Karpas-422 (cell line): Measurements from ENCODE around the gene SLC30A4. TPM values are rescaled to one million over a fixed set of nuclear protein-coding genes. Genes with fewer than 3 reads are reported as not detected.

ENCODE experiments used
- DNase-seq: peaks from one replicate; pipeline ENCODE4 v3.0.0-alpha.2; 2015
- H2AFZ ChIP-seq: fragments of 200-600 bp; sonication (generic); 2 replicates; pipeline ENCODE4 v1.6.1; 2014; ENCODE audit warnings: antibody characterized with exemption, low read length, mixed read lengths
- H3K27ac ChIP-seq: fragments of 200-600 bp; sonication (generic); 2 replicates; pipeline ENCODE4 v1.5.1; 2014; ENCODE audit warnings: mild to moderate bottlenecking, low read length, moderate library complexity
- H3K27me3 ChIP-seq: fragments of 200-600 bp; sonication (generic); 2 replicates; pipeline ENCODE4 v1.6.1; 2014; ENCODE audit warnings: low read length, mixed read lengths
- H3K36me3 ChIP-seq: fragments of 200-600 bp; sonication (generic); 2 replicates; pipeline ENCODE4 v1.6.1; 2014; ENCODE audit warnings: low read length, mixed read lengths; ENCODE audit not compliant: insufficient read depth
- H3K4me1 ChIP-seq: fragments of 200-600 bp; sonication (generic); 2 replicates; pipeline ENCODE4 v1.6.1; 2014; ENCODE audit warnings: mild to moderate bottlenecking, low read length, mixed read lengths
- H3K4me2 ChIP-seq: fragments of 200-600 bp; sonication (generic); 2 replicates; pipeline ENCODE4 v1.6.1; 2014; ENCODE audit warnings: low read length, low read depth, mild to moderate bottlenecking; ENCODE audit not compliant: poor library complexity, severe bottlenecking
- H3K4me3 ChIP-seq: fragments of 200-600 bp; sonication (generic); 2 replicates; pipeline ENCODE4 v1.5.1; 2014; ENCODE audit warnings: mild to moderate bottlenecking, antibody characterized with exemption, low read length, mixed read lengths
- H3K79me2 ChIP-seq: fragments of 200-600 bp; sonication (generic); 2 replicates; pipeline ENCODE4 v1.6.1; 2014; ENCODE audit warnings: mild to moderate bottlenecking, low read length, mixed read lengths
- H3K9ac ChIP-seq: fragments of 200-600 bp; sonication (generic); 2 replicates; pipeline ENCODE4 v1.6.0; 2014; ENCODE audit warnings: low read length
- H3K9me2 ChIP-seq: fragments of 200-600 bp; sonication (generic), shearing (Covaris generic); replicated peaks from 2 replicates; pipeline ENCODE4 v1.6.0; 2014; ENCODE audit warnings: mild to moderate bottlenecking, low read length, moderate library complexity; ENCODE audit not compliant: insufficient read depth
- H3K9me3 ChIP-seq: fragments of 300-700, 200-600 bp; sonication (generic); 2 replicates; pipeline ENCODE4 v1.6.1; 2014; ENCODE audit warnings: low read length, mixed read lengths
- H4K20me1 ChIP-seq: fragments of 200-600 bp; sonication (generic); 2 replicates; pipeline ENCODE4 v1.6.1; 2014; ENCODE audit warnings: mild to moderate bottlenecking, antibody characterized with exemption, low read length, low read depth; ENCODE audit not compliant: insufficient read depth
- total RNA-seq: library from RNA; depleted of rRNA; stranded (reverse); fragments of >200 nt; shearing (Covaris generic); gene quantifications from 2 replicates; pipeline ENCODE4 v1.2.3, GENCODE V29; 2014; ENCODE audit warnings: low replicate concordance; rRNA removed

SLC30A4 gene, protein sequence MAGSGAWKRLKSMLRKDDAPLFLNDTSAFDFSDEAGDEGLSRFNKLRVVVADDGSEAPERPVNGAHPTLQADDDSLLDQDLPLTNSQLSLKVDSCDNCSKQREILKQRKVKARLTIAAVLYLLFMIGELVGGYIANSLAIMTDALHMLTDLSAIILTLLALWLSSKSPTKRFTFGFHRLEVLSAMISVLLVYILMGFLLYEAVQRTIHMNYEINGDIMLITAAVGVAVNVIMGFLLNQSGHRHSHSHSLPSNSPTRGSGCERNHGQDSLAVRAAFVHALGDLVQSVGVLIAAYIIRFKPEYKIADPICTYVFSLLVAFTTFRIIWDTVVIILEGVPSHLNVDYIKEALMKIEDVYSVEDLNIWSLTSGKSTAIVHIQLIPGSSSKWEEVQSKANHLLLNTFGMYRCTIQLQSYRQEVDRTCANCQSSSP
- total RNA-seq, result not detected in 2 replicates

DNA sequence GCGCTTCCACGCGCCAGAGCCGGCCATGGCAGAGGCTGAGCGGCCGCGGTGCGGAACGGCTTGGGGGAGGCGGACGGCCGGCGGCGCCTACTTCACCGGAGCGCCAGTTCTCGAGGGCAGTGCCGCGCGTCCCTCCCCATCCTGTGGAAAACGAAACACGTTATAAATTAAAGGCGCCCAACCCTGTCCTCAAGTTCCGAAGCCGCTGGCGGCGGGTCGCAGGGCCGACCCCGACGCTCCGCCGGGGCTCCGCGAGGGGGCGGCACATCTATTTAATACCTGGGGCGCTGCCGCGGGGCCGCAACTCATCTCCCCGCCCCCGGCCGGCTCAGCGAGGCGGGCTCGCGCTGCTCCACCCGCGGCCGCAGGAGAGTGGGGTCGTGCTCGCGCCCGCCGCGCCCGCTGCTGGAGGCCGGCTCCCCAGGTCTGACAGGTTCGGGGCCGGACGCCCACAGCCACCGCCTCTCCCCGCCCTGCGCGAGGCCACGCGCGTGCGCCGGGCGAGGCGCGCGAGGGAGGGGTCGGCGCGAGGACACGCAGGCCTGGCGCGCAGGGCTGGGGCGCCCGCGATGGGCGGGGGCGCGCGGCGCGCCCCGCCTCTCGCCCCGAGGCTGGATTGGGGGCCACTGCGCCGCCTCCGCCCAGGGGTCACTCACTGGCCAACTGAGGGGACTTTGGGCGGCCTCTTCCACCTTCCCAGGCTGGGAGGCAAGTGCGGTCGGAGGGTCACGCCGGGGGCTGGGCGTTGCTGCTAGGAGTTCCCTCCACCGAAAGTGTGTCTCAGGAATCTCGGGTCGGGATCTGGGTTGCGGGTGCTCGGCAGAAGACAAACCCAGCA is at the start of gene SLC30A4:
Gene SLC30A4 (minus strand): TSS at position 428 of the 838 bp plus-strand sequence. CDS start 401 bp downstream, at position 27.
- Histone ChIP-seq H3K79me2 (no peaks in the 10 kb centered on the region), H3K9ac (no peak within 1 kb of the TSS), H3K36me3 (no peaks in the 10 kb centered on the region), H2AFZ (peak within 1 kb of the TSS; percentile 23; the same call in 1 of the 2 replicates), H3K9me3 (no peaks in the 10 kb centered on the region), H3K27me3 (no peaks in the 10 kb centered on the region; the same call in 1 of the 2 replicates), H3K9me2 (no peaks in the 10 kb centered on the region), H3K4me3 (peak within 1 kb of the TSS; percentile 47; the same call in 1 of the 2 replicates), H3K4me1 (peaks cover 11% of the 10 kb centered on the region), H3K4me2 (peak within 1 kb of the TSS; percentile 66), H3K27ac (no peak within 1 kb of the TSS), H4K20me1 (no peaks in the 10 kb centered on the region)
- DNase-seq, result no peak

GRCh38 chr15:45555934-45556608 is 33.5 kb upstream of the SLC30A4 start:
- DNase-seq, result peak; percentile 42
- H3K4me3 ChIP-seq, result no peak overlapping the region
- H3K9me3 ChIP-seq, result no peaks in the 10 kb centered on the region
- H3K27ac ChIP-seq, result no peak overlapping the region
- H3K4me2 ChIP-seq, result no peak overlapping the region
- H3K4me1 ChIP-seq, result no peaks in the 10 kb centered on the region
- H2AFZ ChIP-seq, result no peak overlapping the region
- H4K20me1 ChIP-seq, result no peaks in the 10 kb centered on the region
- no peaks in the 10 kb centered on the region for H3K36me3 ChIP-seq
- H3K27me3 ChIP-seq, result no peaks in the 10 kb centered on the region
- H3K9me2 ChIP-seq, result no peaks in the 10 kb centered on the region
- no peak overlapping the region for H3K9ac ChIP-seq
- H3K79me2 ChIP-seq, result no peaks in the 10 kb centered on the region

- no peaks in the 10 kb centered on the region for H3K79me2 ChIP-seq
- no peak overlapping the region for H3K27ac ChIP-seq
- no peaks in the 10 kb centered on the region for H3K27me3 ChIP-seq
- H3K9me2 ChIP-seq, result no peaks in the 10 kb centered on the region
- H3K4me3 ChIP-seq, result no peak overlapping the region
- no peaks in the 10 kb centered on the region for H3K9me3 ChIP-seq
- no peaks in the 10 kb centered on the region for H4K20me1 ChIP-seq
- H3K4me2 ChIP-seq, result no peak overlapping the region
- H3K9ac ChIP-seq, result no peak overlapping the region
- H2AFZ ChIP-seq, result no peak overlapping the region
- DNase-seq, result no peak
- no peaks in the 10 kb centered on the region for H3K4me1 ChIP-seq
- H3K36me3 ChIP-seq, result no peaks in the 10 kb centered on the region
Measured at GRCh38 chr15:45551676-45552075, 29.1 kb upstream of the SLC30A4 start.

DNA sequence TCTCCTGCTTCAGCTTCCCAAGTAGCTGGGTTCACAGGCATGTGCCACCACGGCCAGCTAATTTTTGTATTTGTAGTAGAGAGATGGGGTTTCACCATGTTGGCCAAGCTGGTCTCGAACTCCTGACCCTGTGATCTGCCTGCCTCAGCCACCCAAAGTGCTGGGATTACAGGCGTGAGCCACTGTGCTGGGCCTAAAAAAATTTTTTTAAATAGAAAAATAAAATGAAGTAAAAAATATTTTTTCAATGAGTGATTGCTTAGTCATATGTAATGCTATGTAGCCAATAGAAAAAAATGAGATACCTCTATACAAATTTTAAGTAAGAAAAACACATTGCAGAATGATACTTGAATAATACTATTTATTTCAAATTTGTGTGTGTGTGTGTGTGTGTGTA is 27.9 kb upstream of the SLC30A4 start:
- H3K9me2 ChIP-seq, result no peaks in the 10 kb centered on the region
- no peaks in the 10 kb centered on the region for H4K20me1 ChIP-seq
- H3K4me1 ChIP-seq, result no peaks in the 10 kb centered on the region
- no peak overlapping the region for H2AFZ ChIP-seq
- H3K9ac ChIP-seq, result no peak overlapping the region
- DNase-seq, result no peak
- no peak overlapping the region for H3K4me2 ChIP-seq
- H3K79me2 ChIP-seq, result no peaks in the 10 kb centered on the region
- H3K36me3 ChIP-seq, result no peaks in the 10 kb centered on the region
- no peaks in the 10 kb centered on the region for H3K27me3 ChIP-seq
- no peak overlapping the region for H3K27ac ChIP-seq
- no peaks in the 10 kb centered on the region for H3K9me3 ChIP-seq
- H3K4me3 ChIP-seq, result no peak overlapping the region

DNA sequence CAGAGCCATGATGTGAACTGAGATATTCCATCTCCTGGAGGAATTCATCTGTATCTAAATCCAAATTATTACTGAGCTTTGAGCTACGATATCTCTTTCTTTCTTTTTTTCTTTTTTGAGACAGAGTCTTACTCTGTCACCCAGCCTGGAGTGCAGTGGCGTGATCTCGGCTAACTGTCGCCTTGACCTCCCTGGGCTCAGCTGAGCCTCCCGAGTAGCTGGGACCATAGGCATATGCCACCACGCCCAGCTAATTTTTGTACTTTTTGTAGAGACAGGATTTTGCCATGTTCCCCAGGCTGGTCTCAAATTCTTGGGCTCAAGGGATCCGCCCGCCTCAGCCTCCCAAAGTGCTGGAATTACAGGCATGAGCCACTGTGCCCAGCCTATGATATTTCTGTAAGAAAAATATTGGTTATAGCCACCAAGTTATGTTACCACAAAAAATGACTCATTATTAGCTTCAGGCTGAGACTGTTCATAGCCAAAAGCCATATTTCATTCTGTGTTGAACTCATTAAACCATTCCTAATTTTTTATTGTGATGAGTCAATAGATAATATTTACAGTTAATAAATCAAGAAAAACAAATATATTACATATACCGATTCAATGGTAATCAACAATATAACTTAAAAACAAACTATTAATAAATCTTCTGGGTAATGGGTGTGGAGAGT is 27.1 kb upstream of the SLC30A4 start:
- Histone ChIP-seq H3K9me3 (no peaks in the 10 kb centered on the region), H3K4me1 (peaks cover 2% of the 10 kb centered on the region), H3K79me2 (no peaks in the 10 kb centered on the region), H3K4me3 (no peak overlapping the region), H3K27me3 (no peaks in the 10 kb centered on the region), H3K36me3 (no peaks in the 10 kb centered on the region), H4K20me1 (no peaks in the 10 kb centered on the region), H3K27ac (no peak overlapping the region), H3K9me2 (no peaks in the 10 kb centered on the region), H3K4me2 (no peak overlapping the region), H2AFZ (no peak overlapping the region), H3K9ac (no peak overlapping the region)
- no peak for DNase-seq

- H4K20me1 ChIP-seq, result no peaks in the 10 kb centered on the region
- DNase-seq, result no peak
- H3K4me2 ChIP-seq, result no peak overlapping the region
- H3K36me3 ChIP-seq, result no peaks in the 10 kb centered on the region
- no peak overlapping the region for H3K27ac ChIP-seq
- no peaks in the 10 kb centered on the region for H3K9me3 ChIP-seq
- H3K4me1 ChIP-seq, result peaks cover 5% of the 10 kb centered on the region
- H3K27me3 ChIP-seq, result no peaks in the 10 kb centered on the region
- H3K9me2 ChIP-seq, result no peaks in the 10 kb centered on the region
- no peak overlapping the region for H3K4me3 ChIP-seq
- H3K79me2 ChIP-seq, result no peaks in the 10 kb centered on the region
- no peak overlapping the region for H2AFZ ChIP-seq
- H3K9ac ChIP-seq, result no peak overlapping the region
Measured at GRCh38 chr15:45548753-45549520, 26.4 kb upstream of the SLC30A4 start.

GRCh38 chr15:45546789-45547188 is 24.2 kb upstream of the SLC30A4 start:
- no peak overlapping the region for H3K9ac ChIP-seq
- H3K4me2 ChIP-seq, result no peak overlapping the region
- H3K27ac ChIP-seq, result no peak overlapping the region
- no peaks in the 10 kb centered on the region for H3K9me3 ChIP-seq
- no peaks in the 10 kb centered on the region for H3K79me2 ChIP-seq
- DNase-seq, result no peak
- no peaks in the 10 kb centered on the region for H3K36me3 ChIP-seq
- H3K4me3 ChIP-seq, result no peak overlapping the region
- no peaks in the 10 kb centered on the region for H3K9me2 ChIP-seq
- H4K20me1 ChIP-seq, result no peaks in the 10 kb centered on the region
- no peaks in the 10 kb centered on the region for H3K27me3 ChIP-seq
- H3K4me1 ChIP-seq, result peaks cover 5% of the 10 kb centered on the region
- no peak overlapping the region for H2AFZ ChIP-seq
